Aortic smooth muscle cell (primary cell): ENCODE measurements around the gene SHC4. TPM values are rescaled to one million over a fixed set of nuclear protein-coding genes. Genes with fewer than 3 reads are reported as not detected.

ENCODE experiments used
- total RNA-seq: library from RNA; depleted of rRNA; stranded (reverse); fragments of >200 nt; gene quantifications from 2 replicates; pipeline ENCODE4 v1.2.3, GENCODE V29; 2014

The SHC4 gene, protein sequence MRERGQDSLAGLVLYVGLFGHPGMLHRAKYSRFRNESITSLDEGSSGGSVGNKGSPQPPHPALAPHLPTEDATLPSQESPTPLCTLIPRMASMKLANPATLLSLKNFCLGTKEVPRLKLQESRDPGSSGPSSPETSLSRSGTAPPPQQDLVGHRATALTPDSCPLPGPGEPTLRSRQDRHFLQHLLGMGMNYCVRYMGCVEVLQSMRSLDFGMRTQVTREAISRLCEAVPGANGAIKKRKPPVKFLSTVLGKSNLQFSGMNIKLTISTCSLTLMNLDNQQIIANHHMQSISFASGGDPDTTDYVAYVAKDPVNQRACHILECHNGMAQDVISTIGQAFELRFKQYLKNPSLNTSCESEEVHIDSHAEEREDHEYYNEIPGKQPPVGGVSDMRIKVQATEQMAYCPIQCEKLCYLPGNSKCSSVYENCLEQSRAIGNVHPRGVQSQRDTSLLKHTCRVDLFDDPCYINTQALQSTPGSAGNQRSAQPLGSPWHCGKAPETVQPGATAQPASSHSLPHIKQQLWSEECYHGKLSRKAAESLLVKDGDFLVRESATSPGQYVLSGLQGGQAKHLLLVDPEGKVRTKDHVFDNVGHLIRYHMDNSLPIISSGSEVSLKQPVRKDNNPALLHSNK
- total RNA-seq, result 1.1 and 1.7 TPM in 2 replicates

GRCh38 chr15:48963524-48964113 is at the start of gene SHC4:
Gene SHC4, minus strand, starts transcription at chr15:48963919. Its CDS starts 904 bp downstream, at chr15:48963015.

GRCh38 chr15:48877630-48878595 is 85.8 kb downstream of the SHC4 start, which contains the start of gene EID1:
Gene EID1, plus strand, starts transcription at chr15:48878134. Its CDS starts 43 bp downstream, at chr15:48878177.

DNA sequence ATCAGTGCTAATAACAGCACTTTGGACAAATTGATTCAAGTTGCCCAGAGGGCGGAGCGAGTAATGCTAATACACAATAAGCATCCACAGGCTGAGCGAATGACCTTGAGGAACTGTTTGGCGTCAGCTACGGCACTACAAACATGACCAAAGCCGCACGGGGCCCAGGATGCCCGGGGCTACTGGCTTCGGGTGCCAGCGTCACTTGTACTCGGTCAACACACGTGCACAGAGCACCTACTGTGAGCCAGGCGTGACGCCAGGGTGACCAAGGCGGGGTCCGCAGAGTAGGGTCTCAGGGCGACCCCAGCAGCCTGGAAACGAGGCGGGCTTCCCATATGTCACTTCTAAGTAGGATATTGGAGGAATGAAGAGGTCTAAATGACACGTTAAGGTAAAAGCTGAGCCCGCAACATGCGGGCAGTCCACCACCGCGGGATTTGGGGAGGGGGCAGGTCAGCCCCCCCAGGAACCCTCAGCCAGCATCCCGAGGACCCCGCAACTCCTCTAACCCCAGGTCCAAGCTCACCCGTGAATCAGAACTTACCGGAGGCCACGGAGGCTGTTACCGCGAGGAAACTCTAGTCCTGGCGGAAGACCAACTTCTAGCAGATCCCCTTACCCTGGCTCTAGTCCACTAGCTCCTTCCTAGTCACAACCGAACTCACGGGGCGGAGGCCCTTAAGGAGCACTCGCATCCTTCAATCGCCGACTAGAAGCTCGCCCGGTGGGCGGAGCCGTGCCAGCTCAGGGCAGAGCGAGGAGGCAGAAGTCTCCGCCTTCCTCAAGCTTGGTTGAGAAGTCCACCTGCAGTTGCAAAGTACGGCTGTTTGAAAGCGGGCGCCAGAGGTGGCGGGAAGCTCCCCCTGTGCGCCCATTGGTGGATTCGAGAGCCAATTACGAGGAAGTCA is 153.1 kb downstream of the SHC4 start, which contains the start of gene CEP152:
TSS of gene CEP152 (minus strand) at position 656 of the 911 bp plus-strand sequence. CDS start 5,420 bp downstream, outside the sequence.

Other genes with a start within 250 kb of the SHC4 start
- gene CEP152, start 152.8 kb downstream of the SHC4 start, total RNA-seq, result 6.3 and 10.0 TPM in 2 replicates
- gene EID1, start 85.8 kb downstream of the SHC4 start, total RNA-seq, result 274 and 287 TPM in 2 replicates
- 32.8 and 35.9 TPM in 2 replicates for gene SECISBP2L, start 82.5 kb upstream of the SHC4 start, total RNA-seq
- 77.0 and 100 TPM in 2 replicates for gene COPS2, start 191.7 kb upstream of the SHC4 start, total RNA-seq
- 44.8 and 49.9 TPM in 2 replicates for gene GALK2, start 206.3 kb upstream of the SHC4 start, total RNA-seq